Gastroesophageal sphincter (tissue), 3 donors: Measurements from ENCODE around the gene HNRNPA3.

Source experiments
- CTCF ChIP-seq, 4 experiments: fragments of 200-600 bp in 2 of 4; fragments of 450-650 bp in 2 of 4; sonication (generic) in 1 of 4; IDR thresholded peaks; one replicate each; pipeline ENCODE4 v1.5.1; 2017 to 2019; ENCODE audit warnings: antibody characterized with exemption in 4 of 4, mild to moderate bottlenecking in 2 of 4, moderate library complexity in 2 of 4
- POLR2A ChIP-seq, 2 donors: fragments of 450-650 bp; IDR thresholded peaks; one replicate each; pipeline ENCODE4 v1.6.1; 2017; ENCODE audit warnings: antibody characterized with exemption in 2 of 2, mild to moderate bottlenecking in 2 of 2, moderate library complexity in 1 of 2
- POLR2AphosphoS5 ChIP-seq: sonication (generic); formaldehyde crosslinking; IDR thresholded peaks from one replicate; pipeline ENCODE4 v1.6.1; 2017; ENCODE audit warnings: antibody characterized with exemption

- TF ChIP-seq CTCF (IDR thresholded peaks at IDR 0.05) (no peak), POLR2A (IDR thresholded peaks at IDR 0.05) (no peak), POLR2AphosphoS5 (peak; percentile 14)
Measured at GRCh38 chr2:177229442-177230242, 17.0 kb downstream of the HNRNPA3 start.
